ENCODE results near the gene F2.

DNA sequence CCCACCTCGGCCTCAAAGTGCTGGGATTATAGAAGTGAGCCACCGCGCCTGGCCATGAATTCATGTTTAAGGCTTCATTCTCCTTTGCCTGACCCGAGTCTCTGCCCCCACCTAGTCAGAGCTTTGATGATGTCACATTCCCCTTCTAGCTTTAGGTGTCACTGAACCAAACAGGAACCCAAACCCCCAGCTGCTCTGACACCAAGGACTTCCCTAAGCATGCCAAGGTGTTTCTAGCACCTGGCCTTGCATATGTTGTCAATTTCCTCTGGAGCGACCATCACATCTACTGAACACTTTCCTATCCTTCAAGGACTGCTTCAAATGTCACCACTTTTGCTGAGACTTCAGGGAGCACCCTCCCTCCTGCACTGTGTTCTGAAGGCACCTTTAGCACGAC, 2.3 kb downstream of the F2 start:
- TF ChIP-seq, protein P1, sequence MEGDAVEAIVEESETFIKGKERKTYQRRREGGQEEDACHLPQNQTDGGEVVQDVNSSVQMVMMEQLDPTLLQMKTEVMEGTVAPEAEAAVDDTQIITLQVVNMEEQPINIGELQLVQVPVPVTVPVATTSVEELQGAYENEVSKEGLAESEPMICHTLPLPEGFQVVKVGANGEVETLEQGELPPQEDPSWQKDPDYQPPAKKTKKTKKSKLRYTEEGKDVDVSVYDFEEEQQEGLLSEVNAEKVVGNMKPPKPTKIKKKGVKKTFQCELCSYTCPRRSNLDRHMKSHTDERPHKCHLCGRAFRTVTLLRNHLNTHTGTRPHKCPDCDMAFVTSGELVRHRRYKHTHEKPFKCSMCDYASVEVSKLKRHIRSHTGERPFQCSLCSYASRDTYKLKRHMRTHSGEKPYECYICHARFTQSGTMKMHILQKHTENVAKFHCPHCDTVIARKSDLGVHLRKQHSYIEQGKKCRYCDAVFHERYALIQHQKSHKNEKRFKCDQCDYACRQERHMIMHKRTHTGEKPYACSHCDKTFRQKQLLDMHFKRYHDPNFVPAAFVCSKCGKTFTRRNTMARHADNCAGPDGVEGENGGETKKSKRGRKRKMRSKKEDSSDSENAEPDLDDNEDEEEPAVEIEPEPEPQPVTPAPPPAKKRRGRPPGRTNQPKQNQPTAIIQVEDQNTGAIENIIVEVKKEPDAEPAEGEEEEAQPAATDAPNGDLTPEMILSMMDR (IDR thresholded peaks at IDR 0.05): no peak
- no peak for TF ChIP-seq EZH2 (IDR thresholded peaks at IDR 0.05; ENCODE audit: borderline replicate concordance, insufficient read depth, low read depth, low read length, poor library complexity, severe bottlenecking)

Measured in B cell (primary cell).